Measurements from ENCODE around the gene IRAK1BP1. TPM values are rescaled to one million over a fixed set of nuclear protein-coding genes. Genes with fewer than 3 reads are reported as not detected.

Gene IRAK1BP1
- polyA plus RNA-seq, 10 donors, result 2.9 to 5.4 (median 3.9) TPM

Other genes starting within 250 kb of the IRAK1BP1 start
- 10 to 100 TPM; 20.2 to 34.3 (median 28.0) TPM for gene PHIP, start 210.7 kb downstream of the IRAK1BP1 start, polyA plus RNA-seq (ENCODE audit: insufficient read length in 10 of 10)